ENCODE results near the gene FOXJ1.

Gene FOXJ1

GRCh38 chr17:76091526-76092286 is 49.3 kb downstream of the FOXJ1 start:
- no peak for DNase-seq (ENCODE audit: low read depth in 2 of 2)

- no peak for DNase-seq (ENCODE audit: low read depth in 2 of 2)
Observed at GRCh38 chr17:76090517-76091129, 50.4 kb downstream of the FOXJ1 start.

- no peak for DNase-seq (ENCODE audit: low read depth in 2 of 2)
Observed at GRCh38 chr17:76089680-76090516, 51.1 kb downstream of the FOXJ1 start.

GRCh38 chr17:76088868-76089576 is 52.0 kb downstream of the FOXJ1 start:
- DNase-seq (ENCODE audit: low read depth in 2 of 2), result no peak

- DNase-seq (ENCODE audit: low read depth in 2 of 2), result no peak
Observed at GRCh38 chr17:76088041-76088867, 52.8 kb downstream of the FOXJ1 start.

GRCh38 chr17:76087531-76087930 is 53.5 kb downstream of the FOXJ1 start:
- no peak for DNase-seq (ENCODE audit: low read depth in 2 of 2)

- no peak for DNase-seq (ENCODE audit: low read depth in 2 of 2)
Observed at GRCh38 chr17:76086384-76086783, 54.7 kb downstream of the FOXJ1 start.

All from stimulated activated CD8-positive, alpha-beta memory T cell treated with anti-CD3 and anti-CD28 coated beads, Interleukin-2, amount 100 ng/mL, for 48 hours (primary cell).